Activated T-cell treated with anti-CD3 and anti-CD28 coated beads, Interleukin-2, amount 50 U/mL, for 24 hours (primary cell): ENCODE results near the gene FOSL2.

ENCODE experiments used
- DNase-seq: peaks from one replicate; pipeline ENCODE4 v3.0.0-alpha.2; 2020
- H3K27ac Mint-ChIP-seq: 2 replicates; pipeline ENCODE4 v1.8.0; 2020; ENCODE audit warnings: mild to moderate bottlenecking, mixed read lengths
- H3K27me3 Mint-ChIP-seq: 2 replicates; pipeline ENCODE4 v1.8.0; 2020; ENCODE audit warnings: mixed read lengths
- H3K36me3 Mint-ChIP-seq: 2 replicates; pipeline ENCODE4 v1.8.0; 2020; ENCODE audit warnings: low read depth, mixed read lengths
- H3K4me1 Mint-ChIP-seq: 2 replicates; pipeline ENCODE4 v1.8.0; 2020; ENCODE audit warnings: low read depth, mixed read lengths
- H3K4me3 Mint-ChIP-seq: 2 replicates; pipeline ENCODE4 v1.8.0; 2020; ENCODE audit warnings: mild to moderate bottlenecking, moderate library complexity, mixed read lengths
- H3K9me3 Mint-ChIP-seq: 2 replicates; pipeline ENCODE4 v1.8.0; 2020; ENCODE audit warnings: mixed read lengths

FOSL2 gene

GRCh38 chr2:28375742-28376631 lies 16.7 kb upstream of the FOSL2 start:
- no peak for DNase-seq
- H3K36me3 Mint-ChIP-seq = no peaks in the 10 kb centered on the region
- H3K4me1 Mint-ChIP-seq = peaks cover 17% of the 10 kb centered on the region
- H3K27ac Mint-ChIP-seq = no peak overlapping the region
- no peaks in the 10 kb centered on the region for H3K9me3 Mint-ChIP-seq
- no peaks in the 10 kb centered on the region for H3K27me3 Mint-ChIP-seq
- H3K4me3 Mint-ChIP-seq = no peak overlapping the region

- Mint-ChIP-seq H3K4me3 (no peak overlapping the region), H3K27ac (no peak overlapping the region), H3K4me1 (peaks cover 20% of the 10 kb centered on the region), H3K27me3 (no peaks in the 10 kb centered on the region), H3K9me3 (no peaks in the 10 kb centered on the region), H3K36me3 (no peaks in the 10 kb centered on the region)
- no peak for DNase-seq
Observed at GRCh38 chr2:28377195-28377816, 15.4 kb upstream of the FOSL2 start.

GRCh38 chr2:28377984-28378678 lies 14.5 kb upstream of the FOSL2 start:
- no peaks in the 10 kb centered on the region for H3K27me3 Mint-ChIP-seq
- no peak for DNase-seq
- no peak overlapping the region for H3K4me3 Mint-ChIP-seq
- H3K4me1 Mint-ChIP-seq = peaks cover 21% of the 10 kb centered on the region
- H3K36me3 Mint-ChIP-seq = no peaks in the 10 kb centered on the region
- H3K27ac Mint-ChIP-seq = no peak overlapping the region
- no peaks in the 10 kb centered on the region for H3K9me3 Mint-ChIP-seq

- Mint-ChIP-seq H3K27me3 (no peaks in the 10 kb centered on the region), H3K4me3 (no peak overlapping the region), H3K36me3 (no peaks in the 10 kb centered on the region), H3K27ac (peak overlapping the region; percentile 70), H3K9me3 (no peaks in the 10 kb centered on the region), H3K4me1 (peaks cover 22% of the 10 kb centered on the region)
- DNase-seq = no peak
Observed at GRCh38 chr2:28378679-28379584, 13.7 kb upstream of the FOSL2 start.

GRCh38 chr2:28380219-28380618 lies 12.4 kb upstream of the FOSL2 start:
- H3K27me3 Mint-ChIP-seq = no peaks in the 10 kb centered on the region
- H3K27ac Mint-ChIP-seq = no peak overlapping the region
- peaks cover 22% of the 10 kb centered on the region for H3K4me1 Mint-ChIP-seq
- no peak for DNase-seq
- H3K9me3 Mint-ChIP-seq = no peaks in the 10 kb centered on the region
- no peaks in the 10 kb centered on the region for H3K36me3 Mint-ChIP-seq
- H3K4me3 Mint-ChIP-seq = no peak overlapping the region

GRCh38 chr2:28381225-28382180 lies 11.2 kb upstream of the FOSL2 start:
- peaks cover 22% of the 10 kb centered on the region for H3K4me1 Mint-ChIP-seq
- H3K27me3 Mint-ChIP-seq = no peaks in the 10 kb centered on the region

GRCh38 chr2:28382755-28383154 lies 9.9 kb upstream of the FOSL2 start:
- Mint-ChIP-seq H3K4me1 (peaks cover 31% of the 10 kb centered on the region), H3K4me3 (no peak overlapping the region), H3K27me3 (no peaks in the 10 kb centered on the region), H3K36me3 (no peaks in the 10 kb centered on the region), H3K9me3 (no peaks in the 10 kb centered on the region), H3K27ac (no peak overlapping the region)
- no peak for DNase-seq

More at GRCh38 chr2:28381225-28382180, 11.2 kb upstream of the FOSL2 start:
- Mint-ChIP-seq H3K4me3 (no peak overlapping the region), H3K27ac (no peak overlapping the region), H3K36me3 (no peaks in the 10 kb centered on the region), H3K9me3 (no peaks in the 10 kb centered on the region)
- no peak for DNase-seq

- DNase-seq = no peak
- peaks cover 39% of the 10 kb centered on the region for H3K4me1 Mint-ChIP-seq
- no peaks in the 10 kb centered on the region for H3K9me3 Mint-ChIP-seq
- H3K4me3 Mint-ChIP-seq = no peak overlapping the region
- H3K27ac Mint-ChIP-seq = peak overlapping the region; percentile 38
- peaks cover 2% of the 10 kb centered on the region for H3K36me3 Mint-ChIP-seq
- no peaks in the 10 kb centered on the region for H3K27me3 Mint-ChIP-seq
Observed at GRCh38 chr2:28387082-28387960, 5.3 kb upstream of the FOSL2 start.

GRCh38 chr2:28389399-28390240 lies 3.0 kb upstream of the FOSL2 start:
- H3K27ac Mint-ChIP-seq = peak overlapping the region; percentile 96
- no peaks in the 10 kb centered on the region for H3K27me3 Mint-ChIP-seq
- H3K4me1 Mint-ChIP-seq = peaks cover 37% of the 10 kb centered on the region
- no peaks in the 10 kb centered on the region for H3K9me3 Mint-ChIP-seq
- H3K4me3 Mint-ChIP-seq = peak overlapping the region; percentile 74
- peaks cover 8% of the 10 kb centered on the region for H3K36me3 Mint-ChIP-seq
- no peak for DNase-seq

GRCh38 chr2:28390241-28390745 lies 2.4 kb upstream of the FOSL2 start:
- Mint-ChIP-seq H3K27ac (peak overlapping the region; percentile 96), H3K4me1 (peaks cover 37% of the 10 kb centered on the region), H3K4me3 (peak overlapping the region; percentile 86), H3K9me3 (no peaks in the 10 kb centered on the region), H3K27me3 (no peaks in the 10 kb centered on the region), H3K36me3 (peaks cover 8% of the 10 kb centered on the region)
- peak; percentile 96 for DNase-seq

- Mint-ChIP-seq H3K4me1 (peaks cover 37% of the 10 kb centered on the region), H3K27me3 (no peaks in the 10 kb centered on the region), H3K36me3 (peaks cover 8% of the 10 kb centered on the region), H3K9me3 (no peaks in the 10 kb centered on the region), H3K27ac (peak overlapping the region; percentile 96), H3K4me3 (peak overlapping the region; percentile 86)
- DNase-seq = no peak
Observed at GRCh38 chr2:28390746-28391563, 1.7 kb upstream of the FOSL2 start.
